Adrenal gland (tissue), 12 donors: ENCODE measurements around the gene LGALSL. TPM values are rescaled to one million over a fixed set of nuclear protein-coding genes. Genes with fewer than 3 reads are reported as not detected.

ENCODE experiments used
- DNase-seq, 7 donors: peaks; one replicate each; pipeline ENCODE4 v3.0.0-alpha.2; 2019 to 2020
- H3K27ac ChIP-seq, 5 donors: fragments of 200-600 bp; sonication (generic) in 4 of 5; 1 replicate in 3 of 5; 2 replicates in 2 of 5; pipeline versions ENCODE4 v1.5.1 to v1.8.0; 2016 to 2020; ENCODE audit warnings: mild to moderate bottlenecking in 1 of 5
- H3K27me3 ChIP-seq: fragments of 200-600 bp; 2 replicates; pipeline ENCODE4 v1.8.0; 2021
- H3K36me3 ChIP-seq, 2 donors: fragments of 200-600 bp; replicated peaks in 1 of 2; 1 replicate in 1 of 2; 2 replicates in 1 of 2; pipeline versions ENCODE4 v1.5.1 to v1.8.0; 2018 to 2022
- H3K4me1 ChIP-seq, 2 donors: fragments of 200-600 bp; replicated peaks in 1 of 2; 1 replicate in 1 of 2; 2 replicates in 1 of 2; pipeline versions ENCODE4 v1.5.1 to v1.8.0; 2018 to 2021
- H3K4me3 ChIP-seq, 4 donors: fragments of 200-600 bp; sonication (generic) in 3 of 4; one replicate each; pipeline ENCODE4 v1.5.1; 2016 to 2018
- H3K9me3 ChIP-seq, 3 donors: fragments of 200-600 bp; sonication (generic) in 1 of 3; replicated peaks in 1 of 3; 1 replicate in 2 of 3; 2 replicates in 1 of 3; pipeline versions ENCODE4 v1.5.1 to v1.8.0; 2016 to 2021
- CTCF ChIP-seq, 6 experiments: fragments of 450-650 bp in 4 of 6; fragments of 200-600 bp in 2 of 6; sonication (generic) in 1 of 6; IDR thresholded peaks; 1 replicate in 5 of 6; 2 replicates in 1 of 6; pipeline versions ENCODE4 v1.5.1 to v1.8.0; 2016 to 2021; ENCODE audit warnings: antibody characterized with exemption in 6 of 6, mild to moderate bottlenecking in 2 of 6, moderate library complexity in 1 of 6
- POLR2A ChIP-seq, 2 donors: fragments of 450-650 bp; IDR thresholded peaks; one replicate each; pipeline ENCODE4 v1.6.1; 2017; ENCODE audit warnings: antibody characterized with exemption in 2 of 2, mild to moderate bottlenecking in 2 of 2, moderate library complexity in 1 of 2
- WGBS, 4 donors: extraction: QIAGEN DNeasy Blood & Tissue Kit in 2 of 4; methylation state at CpG; one replicate each; pipeline versions ENCODE4 v1.1.5 to v1.1.7; 2013 to 2017; 5-methylcytosine and 5-hydroxymethylcytosine counted together
- intact Hi-C, 2 donors: fragments of 100-400 bp; cut with DNase I; formaldehyde crosslinking; loops; one replicate each; pipeline versions ENCODE4 v1.14.1 to v1.15.0; 2022 to 2023
- polyA plus RNA-seq, 3 donors: library from polyadenylated mRNA; stranded (reverse); fragments of 200-250 nt in 2 of 3; fragments of 350-450 nt in 1 of 3; fragmentation: Illumina TruSeq in 1 of 3; extraction: RNeasy Lipid Tissue Mini Kit (QIAGEN cat#74804) in 1 of 3; gene quantifications; one replicate each; pipeline ENCODE4 v1.2.3, GENCODE V29; 2013 to 2014
- total RNA-seq, 9 donors: library from RNA; depleted of rRNA in 4 of 9; stranded (reverse); fragments of >200 nt in 4 of 9; fragments of 120-200 nt in 1 of 9; fragmentation: NEBNext Ultra II Directional in 1 of 9; extraction: Animal tissue kit (Norgen Biotek cat#: 25700) in 1 of 9; gene quantifications; one replicate each; pipeline versions ENCODE4 v1.1.0 to v1.2.4, GENCODE V29; 2013 to 2023
- donor health status: healthy with polysubstance abuse.
- donor health status: Bipolar disorder and iron deficiency.
- donor health status: DM: yes; HTN: yes; CAD: no.
- donor health status: DM: no; HTN: no; CAD: no.
- donor health status: DM: no; HTN: no; CAD: no.
- donor health status: DM: yes; HTN: yes; CAD: no.

LGALSL gene
- total and polyA plus RNA-seq, 12 donors, result 13.4 to 79.5 (median 31.3) TPM

- Histone ChIP-seq H3K9me3 (no peaks in the 10 kb centered on the region), H3K36me3 (no peaks in the 10 kb centered on the region), H3K27me3 (no peaks in the 10 kb centered on the region), H3K27ac (no peak overlapping the region), H3K4me3 (no peak overlapping the region), H3K4me1 (no peaks in the 10 kb centered on the region)
- no peak for DNase-seq
- no peak for TF ChIP-seq CTCF (IDR thresholded peaks at IDR 0.05)
- TF ChIP-seq POLR2A (IDR thresholded peaks at IDR 0.05), result no peak
- 79 to 97% (median 89%) methylated on average over 4 of the region's 4 CpGs for WGBS, 4 donors
- intact Hi-C loops, result no loop called here
Measured at GRCh38 chr2:64502860-64503259, 48.9 kb downstream of the LGALSL start.

- WGBS, 4 donors, result 77 to 81% (median 79%) methylated on average over 16 of the region's 16 CpGs
- no peaks in the 10 kb centered on the region for H3K27me3 ChIP-seq
- peak in 1 of 7 donors; percentile 11 for DNase-seq
- TF ChIP-seq CTCF (IDR thresholded peaks at IDR 0.05) (no peak), POLR2A (IDR thresholded peaks at IDR 0.05) (no peak)
- intact Hi-C loops, result no loop called here
- H3K4me1 ChIP-seq, result no peaks in the 10 kb centered on the region
- H3K27ac ChIP-seq, result no peak overlapping the region
- H3K36me3 ChIP-seq, result no peaks in the 10 kb centered on the region
- no peak overlapping the region for H3K4me3 ChIP-seq
- no peaks in the 10 kb centered on the region for H3K9me3 ChIP-seq
Measured at GRCh38 chr2:64504774-64505720, 51.1 kb downstream of the LGALSL start.

- Histone ChIP-seq H3K27ac (no peak overlapping the region), H3K27me3 (no peaks in the 10 kb centered on the region), H3K36me3 (no peaks in the 10 kb centered on the region), H3K4me3 (no peak overlapping the region), H3K4me1 (no peaks in the 10 kb centered on the region), H3K9me3 (no peaks in the 10 kb centered on the region)
- TF ChIP-seq CTCF (IDR thresholded peaks at IDR 0.05) (no peak), POLR2A (IDR thresholded peaks at IDR 0.05) (no peak)
- no peak for DNase-seq
- intact Hi-C loops, result no loop called here
- 75 to 93% (median 86%) methylated on average over 2 of the region's 2 CpGs for WGBS, 4 donors
Measured at GRCh38 chr2:64506686-64507085, 52.7 kb downstream of the LGALSL start.

Other genes with a start within 250 kb of the LGALSL start
- gene AFTPH, start 70.2 kb downstream of the LGALSL start, total RNA-seq, result 10 to 100 TPM; 25.7 to 42.3 (median 34.2) TPM
- 10 to 100 TPM; 35.1 to 58.5 (median 44.6) TPM for gene AFTPH, start 70.2 kb downstream of the LGALSL start, polyA plus RNA-seq
- gene SERTAD2, start 199.8 kb downstream of the LGALSL start, total RNA-seq, result 10 to 100 TPM in 6 of 9 donors, 1 to 10 TPM in 3; 5.8 to 15.8 (median 12.4) TPM
- 10 to 100 TPM in 1 of 3 donors, 1 to 10 TPM in 2; 5.1 to 18.3 (median 9.5) TPM for gene SERTAD2, start 199.8 kb downstream of the LGALSL start, polyA plus RNA-seq